Measurements from ENCODE around the gene UXS1.

UXS1 gene

DNA sequence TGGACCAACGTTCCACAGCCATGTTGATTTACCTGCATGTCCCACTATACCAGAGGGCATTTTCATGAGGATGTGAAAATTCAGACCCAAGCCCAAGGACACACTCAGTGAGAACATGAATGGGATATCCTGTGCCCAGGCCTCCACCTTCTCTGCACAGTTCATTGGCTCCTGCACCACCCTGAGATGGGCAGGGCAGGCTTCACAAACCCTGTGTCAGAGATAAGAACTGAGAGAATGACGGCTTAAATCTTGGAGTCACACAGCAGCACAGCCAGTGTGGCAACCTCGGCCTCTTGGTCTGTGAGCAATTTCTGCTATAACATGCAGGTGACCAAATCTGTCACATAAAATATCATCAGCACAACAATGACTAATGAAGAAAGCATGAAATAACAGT is 71.9 kb downstream of the UXS1 start:
- Histone ChIP-seq H3K36me3 (ENCODE audit: control insufficient read depth, insufficient read depth, low read length) (no peaks in the 10 kb centered on the region), H3K9ac (ENCODE audit: low read length) (no peak overlapping the region), H3K27ac (ENCODE audit: low read depth, low read length) (no peak overlapping the region), H3K27me3 (ENCODE audit: control insufficient read depth, insufficient read depth, low read length) (no peaks in the 10 kb centered on the region), H3K4me1 (ENCODE audit: control insufficient read depth, insufficient read depth, low read length) (peaks cover 2% of the 10 kb centered on the region), H3K4me3 (ENCODE audit: low read length) (no peak overlapping the region)

DNA sequence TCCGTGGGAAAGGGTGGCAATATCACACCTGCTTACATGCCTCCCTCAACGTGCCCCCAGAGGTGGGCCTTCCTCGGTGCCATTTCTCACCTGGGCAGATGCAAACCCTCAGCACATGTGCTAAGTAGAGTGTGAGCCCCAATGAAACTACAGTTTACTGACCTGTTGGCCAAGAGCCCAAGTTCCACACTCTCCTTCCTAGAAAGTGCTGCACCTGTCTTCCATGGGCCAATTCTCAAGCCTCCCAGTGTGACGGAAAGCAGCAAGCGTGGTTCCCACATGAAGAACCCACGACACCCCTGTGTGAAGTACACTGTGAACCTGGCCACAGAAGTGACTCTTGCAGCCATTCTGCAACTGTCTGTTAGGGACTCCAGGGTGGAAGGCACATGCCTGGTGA is 73.7 kb downstream of the UXS1 start:
- H3K36me3 ChIP-seq (ENCODE audit: control insufficient read depth, insufficient read depth, low read length): no peaks in the 10 kb centered on the region
- H3K27ac ChIP-seq (ENCODE audit: low read depth, low read length): no peak overlapping the region
- no peaks in the 10 kb centered on the region for H3K27me3 ChIP-seq (ENCODE audit: control insufficient read depth, insufficient read depth, low read length)
- H3K4me3 ChIP-seq (ENCODE audit: low read length): no peak overlapping the region
- H3K4me1 ChIP-seq (ENCODE audit: control insufficient read depth, insufficient read depth, low read length): no peaks in the 10 kb centered on the region
- H3K9ac ChIP-seq (ENCODE audit: low read length): no peak overlapping the region

DNA sequence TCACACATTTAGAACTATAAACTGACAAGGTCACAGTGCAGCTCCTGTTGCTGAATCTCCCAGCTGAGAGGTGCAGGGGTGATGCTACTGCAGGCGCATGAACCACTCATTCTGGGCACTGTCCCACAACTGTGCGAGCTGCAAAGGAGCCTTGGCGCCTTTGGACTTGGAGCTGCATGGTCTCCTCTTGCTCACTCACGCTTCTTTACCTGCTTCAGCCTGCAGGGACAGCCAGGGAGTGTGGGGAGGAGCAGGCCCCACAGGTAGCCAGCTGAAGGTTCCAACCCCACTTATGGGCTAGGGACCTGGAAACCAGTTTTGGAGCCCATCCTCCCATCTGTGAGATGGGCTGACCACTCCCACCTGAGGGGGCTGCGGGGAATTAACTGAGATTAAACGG is 75.0 kb downstream of the UXS1 start:
- Histone ChIP-seq H3K27me3 (ENCODE audit: control insufficient read depth, insufficient read depth, low read length) (no peaks in the 10 kb centered on the region), H3K4me3 (ENCODE audit: low read length) (no peak overlapping the region), H3K4me1 (ENCODE audit: control insufficient read depth, insufficient read depth, low read length) (no peaks in the 10 kb centered on the region), H3K36me3 (ENCODE audit: control insufficient read depth, insufficient read depth, low read length) (no peaks in the 10 kb centered on the region), H3K27ac (ENCODE audit: low read depth, low read length) (no peak overlapping the region), H3K9ac (ENCODE audit: low read length) (no peak overlapping the region)

- no peak overlapping the region for H3K27ac ChIP-seq (ENCODE audit: low read depth, low read length)
- no peak overlapping the region for H3K9ac ChIP-seq (ENCODE audit: low read length)
- no peaks in the 10 kb centered on the region for H3K27me3 ChIP-seq (ENCODE audit: control insufficient read depth, insufficient read depth, low read length)
- H3K4me3 ChIP-seq (ENCODE audit: low read length): no peak overlapping the region
- H3K36me3 ChIP-seq (ENCODE audit: control insufficient read depth, insufficient read depth, low read length): no peaks in the 10 kb centered on the region
- H3K4me1 ChIP-seq (ENCODE audit: control insufficient read depth, insufficient read depth, low read length): no peaks in the 10 kb centered on the region
Measured at GRCh38 chr2:106117882-106118684, 76.0 kb downstream of the UXS1 start.

GRCh38 chr2:106117347-106117746 is 76.8 kb downstream of the UXS1 start:
- Histone ChIP-seq H3K9ac (ENCODE audit: low read length) (no peak overlapping the region), H3K4me3 (ENCODE audit: low read length) (no peak overlapping the region)

GRCh38 chr2:106116248-106116647 is 77.9 kb downstream of the UXS1 start:
- peaks cover 3% of the 10 kb centered on the region for H3K36me3 ChIP-seq (ENCODE audit: control insufficient read depth, insufficient read depth, low read length)
- no peak overlapping the region for H3K27ac ChIP-seq (ENCODE audit: low read depth, low read length)
- H3K9ac ChIP-seq (ENCODE audit: low read length): no peak overlapping the region
- no peaks in the 10 kb centered on the region for H3K4me1 ChIP-seq (ENCODE audit: control insufficient read depth, insufficient read depth, low read length)
- H3K27me3 ChIP-seq (ENCODE audit: control insufficient read depth, insufficient read depth, low read length): no peaks in the 10 kb centered on the region
- H3K4me3 ChIP-seq (ENCODE audit: low read length): no peak overlapping the region

More at GRCh38 chr2:106117347-106117746, 76.8 kb downstream of the UXS1 start:
- Histone ChIP-seq H3K36me3 (ENCODE audit: control insufficient read depth, insufficient read depth, low read length) (no peaks in the 10 kb centered on the region), H3K27me3 (ENCODE audit: control insufficient read depth, insufficient read depth, low read length) (no peaks in the 10 kb centered on the region), H3K4me1 (ENCODE audit: control insufficient read depth, insufficient read depth, low read length) (no peaks in the 10 kb centered on the region), H3K27ac (ENCODE audit: low read depth, low read length) (no peak overlapping the region)

DNA sequence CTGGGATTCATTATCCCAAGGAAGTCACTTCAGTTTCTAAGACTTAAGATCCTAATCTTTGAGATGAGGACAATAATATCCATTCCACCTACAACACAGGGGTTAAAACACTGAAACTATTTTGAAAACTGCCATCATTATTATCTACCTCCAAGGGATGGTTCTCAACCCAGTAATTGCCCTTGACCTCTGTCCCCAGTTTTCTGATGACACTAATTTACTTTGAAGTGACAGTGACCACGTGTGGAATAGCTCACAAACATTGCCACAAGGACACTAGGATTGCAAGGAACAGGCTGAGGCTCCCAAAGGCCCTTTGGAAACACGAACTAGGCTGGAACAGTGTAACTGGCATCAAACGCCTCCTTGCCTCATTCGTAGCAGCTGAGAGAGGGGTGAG is 78.4 kb downstream of the UXS1 start:
- no peak overlapping the region for H3K27ac ChIP-seq (ENCODE audit: low read depth, low read length)
- H3K9ac ChIP-seq (ENCODE audit: low read length): no peak overlapping the region
- no peaks in the 10 kb centered on the region for H3K27me3 ChIP-seq (ENCODE audit: control insufficient read depth, insufficient read depth, low read length)
- no peaks in the 10 kb centered on the region for H3K4me1 ChIP-seq (ENCODE audit: control insufficient read depth, insufficient read depth, low read length)
- peaks cover 7% of the 10 kb centered on the region for H3K36me3 ChIP-seq (ENCODE audit: control insufficient read depth, insufficient read depth, low read length)
- no peak overlapping the region for H3K4me3 ChIP-seq (ENCODE audit: low read length)

- Histone ChIP-seq H3K27ac (ENCODE audit: low read depth, low read length) (no peak overlapping the region), H3K4me1 (ENCODE audit: control insufficient read depth, insufficient read depth, low read length) (peaks cover 3% of the 10 kb centered on the region), H3K36me3 (ENCODE audit: control insufficient read depth, insufficient read depth, low read length) (peaks cover 7% of the 10 kb centered on the region), H3K9ac (ENCODE audit: low read length) (no peak overlapping the region), H3K4me3 (ENCODE audit: low read length) (no peak overlapping the region), H3K27me3 (ENCODE audit: control insufficient read depth, insufficient read depth, low read length) (no peaks in the 10 kb centered on the region)
Measured at GRCh38 chr2:106115250-106115649, 78.9 kb downstream of the UXS1 start.

GRCh38 chr2:106114166-106114565 is 79.9 kb downstream of the UXS1 start:
- Histone ChIP-seq H3K9ac (ENCODE audit: low read length) (no peak overlapping the region), H3K27me3 (ENCODE audit: control insufficient read depth, insufficient read depth, low read length) (no peaks in the 10 kb centered on the region), H3K4me1 (ENCODE audit: control insufficient read depth, insufficient read depth, low read length) (peaks cover 7% of the 10 kb centered on the region), H3K27ac (ENCODE audit: low read depth, low read length) (no peak overlapping the region), H3K4me3 (ENCODE audit: low read length) (no peak overlapping the region), H3K36me3 (ENCODE audit: control insufficient read depth, insufficient read depth, low read length) (peaks cover 7% of the 10 kb centered on the region)

DNA sequence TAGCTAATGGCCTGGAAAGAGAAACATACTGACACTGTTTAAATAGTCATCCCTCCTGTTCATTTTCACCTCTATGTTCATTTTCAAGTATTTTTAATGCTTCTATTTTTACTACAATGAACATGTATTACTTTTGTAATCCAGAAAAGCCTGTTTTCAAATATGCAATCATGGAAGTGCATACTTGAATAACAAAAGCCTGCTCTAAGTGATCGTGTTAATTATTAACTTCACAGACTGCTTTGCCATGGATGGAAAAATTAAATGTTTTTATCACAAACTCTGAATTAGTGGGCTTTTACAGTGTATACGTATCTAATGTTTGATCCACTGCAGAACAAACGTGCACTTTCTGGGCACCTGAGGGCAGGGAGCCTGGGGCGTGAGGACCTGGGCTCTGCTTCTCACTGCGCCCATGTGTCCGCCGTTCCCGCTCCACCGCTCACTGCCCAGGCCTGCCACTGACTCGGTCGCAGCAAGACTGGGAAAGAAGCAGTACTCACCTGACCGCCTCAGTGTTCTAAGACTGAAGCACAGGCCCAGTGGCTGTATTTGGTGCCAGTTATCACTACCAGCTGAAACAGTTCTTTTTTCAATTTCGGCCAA is 80.6 kb downstream of the UXS1 start:
- H3K9ac ChIP-seq (ENCODE audit: low read length): no peak overlapping the region

GRCh38 chr2:106111882-106112571 is 82.1 kb downstream of the UXS1 start:
- no peak overlapping the region for H3K9ac ChIP-seq (ENCODE audit: low read length)
- H3K27me3 ChIP-seq (ENCODE audit: control insufficient read depth, insufficient read depth, low read length): no peaks in the 10 kb centered on the region
- H3K4me3 ChIP-seq (ENCODE audit: low read length): no peak overlapping the region
- peaks cover 7% of the 10 kb centered on the region for H3K36me3 ChIP-seq (ENCODE audit: control insufficient read depth, insufficient read depth, low read length)
- peaks cover 7% of the 10 kb centered on the region for H3K4me1 ChIP-seq (ENCODE audit: control insufficient read depth, insufficient read depth, low read length)
- H3K27ac ChIP-seq (ENCODE audit: low read depth, low read length): no peak overlapping the region

More for the DNA sequence above, 80.6 kb downstream of the UXS1 start:
- Histone ChIP-seq H3K4me1 (ENCODE audit: control insufficient read depth, insufficient read depth, low read length) (peaks cover 7% of the 10 kb centered on the region), H3K36me3 (ENCODE audit: control insufficient read depth, insufficient read depth, low read length) (peaks cover 7% of the 10 kb centered on the region), H3K27me3 (ENCODE audit: control insufficient read depth, insufficient read depth, low read length) (no peaks in the 10 kb centered on the region), H3K4me3 (ENCODE audit: low read length) (no peak overlapping the region), H3K27ac (ENCODE audit: low read depth, low read length) (no peak overlapping the region)

GRCh38 chr2:106109675-106110424 is 84.3 kb downstream of the UXS1 start:
- Histone ChIP-seq H3K9ac (ENCODE audit: low read length) (no peak overlapping the region), H3K4me3 (ENCODE audit: low read length) (no peak overlapping the region), H3K36me3 (ENCODE audit: control insufficient read depth, insufficient read depth, low read length) (peaks cover 13% of the 10 kb centered on the region), H3K27ac (ENCODE audit: low read depth, low read length) (peak overlapping the region; percentile 27), H3K27me3 (ENCODE audit: control insufficient read depth, insufficient read depth, low read length) (no peaks in the 10 kb centered on the region), H3K4me1 (ENCODE audit: control insufficient read depth, insufficient read depth, low read length) (peaks cover 7% of the 10 kb centered on the region)
